ENCODE data around the gene NBPF11.
"Not testable (repeated sequence)": the region's sequence is repeated elsewhere in the genome, so short reads cannot be mapped to it uniquely, and the experiment has no call there.

NBPF11 gene, protein sequence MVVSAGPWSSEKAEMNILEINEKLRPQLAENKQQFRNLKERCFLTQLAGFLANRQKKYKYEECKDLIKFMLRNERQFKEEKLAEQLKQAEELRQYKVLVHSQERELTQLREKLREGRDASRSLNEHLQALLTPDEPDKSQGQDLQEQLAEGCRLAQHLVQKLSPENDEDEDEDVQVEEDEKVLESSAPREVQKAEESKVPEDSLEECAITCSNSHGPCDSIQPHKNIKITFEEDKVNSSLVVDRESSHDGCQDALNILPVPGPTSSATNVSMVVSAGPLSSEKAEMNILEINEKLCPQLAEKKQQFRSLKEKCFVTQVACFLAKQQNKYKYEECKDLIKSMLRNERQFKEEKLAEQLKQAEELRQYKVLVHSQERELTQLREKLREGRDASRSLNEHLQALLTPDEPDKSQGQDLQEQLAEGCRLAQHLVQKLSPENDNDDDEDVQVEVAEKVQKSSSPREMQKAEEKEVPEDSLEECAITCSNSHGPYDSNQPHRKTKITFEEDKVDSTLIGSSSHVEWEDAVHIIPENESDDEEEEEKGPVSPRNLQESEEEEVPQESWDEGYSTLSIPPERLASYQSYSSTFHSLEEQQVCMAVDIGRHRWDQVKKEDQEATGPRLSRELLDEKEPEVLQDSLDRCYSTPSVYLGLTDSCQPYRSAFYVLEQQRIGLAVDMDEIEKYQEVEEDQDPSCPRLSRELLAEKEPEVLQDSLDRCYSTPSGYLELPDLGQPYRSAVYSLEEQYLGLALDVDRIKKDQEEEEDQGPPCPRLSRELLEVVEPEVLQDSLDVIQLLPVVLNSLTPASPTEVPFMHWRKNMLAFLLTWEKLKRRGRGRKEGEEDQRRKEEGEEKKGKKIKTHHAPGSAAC

DNA sequence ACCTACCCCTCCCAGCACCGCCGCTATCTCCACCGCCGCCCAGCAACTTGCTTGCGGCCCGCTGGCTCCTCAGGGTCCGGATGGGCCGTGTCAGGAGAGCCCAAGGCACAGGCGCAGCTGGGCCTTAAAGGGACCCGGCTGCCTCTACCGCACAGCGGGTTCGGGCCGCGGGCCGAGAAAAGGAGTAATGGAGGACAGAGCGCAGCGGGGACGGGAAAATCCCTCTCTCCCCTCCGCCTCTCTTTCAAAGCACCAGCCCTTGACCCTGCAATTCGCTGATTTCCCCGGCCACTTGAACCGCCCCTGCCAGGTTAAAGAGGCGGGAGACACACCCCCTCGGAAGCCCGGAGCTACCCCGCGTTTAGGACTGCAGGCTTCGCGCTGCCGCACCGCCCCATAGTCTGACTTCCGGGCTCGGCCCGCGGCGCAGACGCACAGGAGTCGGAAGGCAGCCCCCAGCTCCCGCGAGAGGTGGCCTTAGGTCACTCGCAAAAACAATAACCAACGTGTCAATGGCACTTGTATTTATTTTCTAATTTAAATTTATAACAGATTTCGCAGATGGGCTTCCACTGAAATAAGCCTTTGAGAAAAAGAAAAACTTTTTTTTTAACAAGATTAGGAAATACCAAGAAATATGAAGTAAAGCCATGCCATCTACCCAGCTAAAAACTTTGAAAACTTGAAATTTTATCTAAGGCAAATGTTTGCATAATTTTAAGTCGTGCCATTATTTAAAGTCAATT, at the start of gene NBPF11:
NBPF11 (minus strand) TSS at position 371 of the 746 bp plus-strand sequence. CDS start 25,278 bp downstream, outside the sequence.
- CTCF ChIA-PET; DNase-seq (ENCODE audit: extremely low spot score); POLR2A ChIA-PET: not testable (repeated sequence)
- peak; percentile 67 for TF ChIP-seq L3MBTL2 (conservative IDR thresholded peaks at IDR 0.05)

DNA sequence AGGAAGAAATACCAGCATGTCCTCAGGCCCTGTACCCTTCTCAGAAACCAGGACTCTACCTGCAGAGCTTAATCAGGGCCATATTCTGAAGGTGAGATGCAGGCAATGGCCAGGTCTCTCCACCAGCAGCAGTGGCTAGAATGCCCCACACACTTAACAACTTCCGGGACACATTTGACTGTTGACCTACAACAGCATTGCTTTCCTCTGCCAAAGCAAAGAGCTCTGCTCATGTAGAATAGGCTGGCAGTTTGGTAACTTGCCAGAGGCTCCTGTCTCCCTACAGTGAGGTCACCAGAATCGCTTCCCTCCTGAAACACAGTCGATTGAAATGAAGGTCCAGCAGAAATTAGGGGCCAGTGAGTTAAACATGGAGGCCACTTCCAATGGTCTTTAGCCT, 45.3 kb upstream of the NBPF11 start:
- CTCF ChIA-PET; POLR2A ChIA-PET; DNase-seq (ENCODE audit: extremely low spot score): not testable (repeated sequence)

DNA sequence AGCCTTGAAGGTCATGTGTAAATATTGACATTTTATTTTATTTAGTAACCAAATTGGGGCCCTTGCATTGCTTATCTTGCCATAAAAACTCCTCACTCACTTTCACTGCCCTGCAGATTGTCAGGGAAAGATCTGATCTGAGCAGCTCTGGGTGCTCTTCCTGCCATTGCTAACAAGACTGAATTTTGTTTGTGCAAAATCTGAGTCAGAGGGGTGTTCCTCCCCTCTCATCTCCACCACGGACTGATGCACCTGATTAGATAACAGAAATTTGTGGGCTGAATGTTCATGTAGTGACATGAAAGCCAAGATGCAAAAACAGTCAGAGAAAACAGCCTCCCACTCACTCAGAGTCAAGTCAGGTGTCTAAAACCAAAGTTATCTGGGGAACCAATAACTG, 44.9 kb upstream of the NBPF11 start:
- DNase-seq (ENCODE audit: extremely low spot score); POLR2A ChIA-PET; CTCF ChIA-PET: not testable (repeated sequence)

DNA sequence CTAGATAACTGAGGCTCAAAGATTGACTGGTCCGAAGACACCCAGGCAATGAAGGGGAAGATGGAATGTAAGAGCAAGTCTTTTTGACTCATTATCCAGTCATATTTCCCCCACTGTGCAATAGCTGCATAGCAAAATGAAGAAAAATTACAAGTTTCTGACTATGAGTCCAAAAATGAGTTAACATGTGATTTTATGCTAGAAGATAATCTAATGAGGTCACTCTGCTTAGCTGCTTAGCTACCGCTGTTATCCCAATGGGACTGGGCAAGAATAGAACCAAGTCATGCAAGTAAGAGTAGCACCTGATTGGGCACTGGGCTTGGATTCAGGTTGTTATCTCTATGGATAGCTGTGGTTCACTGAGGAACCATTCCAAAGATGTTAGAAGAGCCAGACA, 43.0 kb upstream of the NBPF11 start:
- POLR2A ChIA-PET; DNase-seq (ENCODE audit: extremely low spot score); CTCF ChIA-PET: not testable (repeated sequence)

DNA sequence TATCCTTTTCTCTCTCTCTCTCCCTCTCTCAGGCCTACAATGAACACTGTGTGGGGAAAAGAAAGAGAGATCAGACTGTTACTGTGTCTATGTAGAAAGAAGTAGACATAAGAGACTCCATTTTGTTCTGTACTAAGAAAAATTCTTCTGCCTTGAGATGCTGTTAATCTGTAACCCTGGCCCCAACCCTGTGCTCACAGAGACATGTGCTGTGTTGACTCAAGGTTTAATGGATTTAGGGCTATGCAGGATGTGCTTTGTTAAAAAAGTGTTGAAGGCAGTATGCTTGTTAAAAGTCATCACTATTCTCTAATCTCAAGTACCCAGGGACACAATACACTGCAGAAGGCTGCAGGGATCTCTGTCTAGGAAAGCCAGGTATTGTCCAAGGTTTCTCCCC, 36.7 kb upstream of the NBPF11 start:
- CTCF ChIA-PET; DNase-seq (ENCODE audit: extremely low spot score); POLR2A ChIA-PET: not testable (repeated sequence)

DNA sequence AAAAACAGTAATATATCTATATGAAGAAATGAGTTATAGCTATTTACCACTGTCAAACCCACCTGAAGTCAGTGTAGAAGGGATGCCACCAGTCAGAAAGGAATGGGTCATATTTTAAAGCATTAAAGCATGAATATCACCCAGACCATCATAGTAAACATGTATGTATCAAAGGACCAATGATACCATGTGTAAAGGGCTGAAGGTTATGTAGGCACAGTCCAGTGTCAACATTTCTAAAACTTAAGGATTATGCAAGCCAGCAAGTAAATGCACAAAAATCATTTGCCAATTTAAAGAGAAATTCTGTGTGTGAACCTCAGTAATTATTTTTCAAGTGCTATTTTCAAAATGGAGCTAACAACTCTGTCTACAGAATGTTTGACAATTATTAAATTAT, 26.6 kb upstream of the NBPF11 start:
- DNase-seq (ENCODE audit: extremely low spot score); POLR2A ChIA-PET; CTCF ChIA-PET: not testable (repeated sequence)

DNA sequence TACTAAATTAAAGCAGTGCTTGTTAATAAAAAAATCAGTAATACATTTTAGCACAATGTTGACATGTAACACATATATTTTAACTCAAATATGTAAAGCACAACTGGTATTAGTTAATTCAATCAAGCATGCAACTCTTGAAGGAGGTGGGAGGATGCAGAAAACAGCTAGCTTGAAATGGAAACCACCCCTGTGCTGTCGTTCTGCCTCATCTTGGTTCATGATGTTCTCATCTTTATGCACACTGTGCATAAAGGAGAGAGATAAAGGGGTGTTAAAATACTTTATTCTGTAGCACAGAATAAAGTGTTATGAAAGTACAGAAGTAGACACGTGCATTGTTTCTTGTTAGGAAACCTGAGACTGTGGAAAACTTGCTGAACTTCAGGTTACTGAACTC, 23.3 kb upstream of the NBPF11 start:
- DNase-seq (ENCODE audit: extremely low spot score); POLR2A ChIA-PET; CTCF ChIA-PET: not testable (repeated sequence)

DNA sequence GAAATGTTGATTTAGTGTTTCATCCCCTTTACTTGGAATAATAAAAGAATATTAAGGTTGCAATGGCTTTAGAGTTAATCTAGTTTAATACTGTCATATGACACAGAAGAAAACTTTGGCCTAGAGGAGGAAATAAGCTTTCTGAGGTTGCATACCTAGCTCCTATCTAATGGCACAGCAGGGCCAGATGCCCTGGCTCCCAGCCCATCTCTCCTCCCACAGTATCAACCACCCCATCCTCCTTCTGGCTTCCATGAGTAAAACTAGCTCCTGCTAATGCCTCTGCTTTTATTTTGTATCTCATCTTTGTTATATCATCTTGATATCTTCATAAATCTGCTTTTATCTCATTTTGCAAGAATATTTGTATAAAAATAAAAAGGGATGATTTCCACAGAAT, 19.9 kb upstream of the NBPF11 start:
- CTCF ChIA-PET; POLR2A ChIA-PET; DNase-seq (ENCODE audit: extremely low spot score): not testable (repeated sequence)

DNA sequence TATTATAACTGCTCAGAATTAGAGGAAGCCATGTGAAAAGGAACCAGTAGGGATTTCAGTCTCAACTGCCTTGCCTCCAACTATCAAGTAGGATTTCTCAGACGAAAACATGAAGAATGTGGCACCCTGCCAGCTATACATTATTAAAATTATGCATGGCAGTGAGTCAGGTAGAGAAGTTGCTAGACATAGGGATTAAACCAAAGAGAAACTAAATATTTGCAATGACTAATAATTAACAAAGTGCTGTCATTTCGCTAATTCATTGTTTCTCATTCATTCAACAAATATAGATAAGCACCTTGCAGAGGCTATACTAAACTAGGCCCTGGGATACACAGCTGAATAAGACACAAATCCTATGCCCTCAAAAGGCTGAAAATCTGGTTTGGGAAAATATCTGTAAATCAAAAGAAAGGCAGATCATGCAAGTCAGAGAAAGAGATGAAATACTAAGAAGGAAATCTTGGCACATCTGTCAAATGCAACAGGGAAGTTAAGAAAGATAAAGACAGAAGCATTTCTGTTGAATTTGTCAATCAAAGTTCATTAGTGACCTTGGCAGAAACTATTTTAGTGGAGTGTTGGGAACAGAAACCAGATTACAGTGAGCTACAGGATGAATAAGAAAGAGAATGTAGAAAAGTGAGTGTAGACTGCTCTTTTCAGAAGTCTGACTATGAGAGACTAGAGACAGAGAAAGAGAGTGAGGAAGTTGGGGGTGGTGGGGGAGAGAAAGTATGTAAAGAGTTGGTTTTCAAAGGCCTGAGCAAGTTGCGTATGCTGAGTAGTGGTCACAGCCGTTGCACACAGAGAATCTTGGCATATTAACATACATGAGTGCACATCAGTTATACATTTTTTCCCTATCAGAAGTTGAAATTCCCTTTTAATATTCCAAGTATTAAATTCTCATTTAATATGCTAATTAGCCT, 14.7 kb upstream of the NBPF11 start:
- no peak for TF ChIP-seq SP1 (IDR thresholded peaks at IDR 0.05)
- no peak for TF ChIP-seq CTBP1 (IDR thresholded peaks at IDR 0.05; ENCODE audit: borderline replicate concordance)
- no peak for TF ChIP-seq L3MBTL2 (conservative IDR thresholded peaks at IDR 0.05)
- TF ChIP-seq HDGF (IDR thresholded peaks at IDR 0.05; ENCODE audit: borderline replicate concordance) = no peak
- TF ChIP-seq, protein P1, sequence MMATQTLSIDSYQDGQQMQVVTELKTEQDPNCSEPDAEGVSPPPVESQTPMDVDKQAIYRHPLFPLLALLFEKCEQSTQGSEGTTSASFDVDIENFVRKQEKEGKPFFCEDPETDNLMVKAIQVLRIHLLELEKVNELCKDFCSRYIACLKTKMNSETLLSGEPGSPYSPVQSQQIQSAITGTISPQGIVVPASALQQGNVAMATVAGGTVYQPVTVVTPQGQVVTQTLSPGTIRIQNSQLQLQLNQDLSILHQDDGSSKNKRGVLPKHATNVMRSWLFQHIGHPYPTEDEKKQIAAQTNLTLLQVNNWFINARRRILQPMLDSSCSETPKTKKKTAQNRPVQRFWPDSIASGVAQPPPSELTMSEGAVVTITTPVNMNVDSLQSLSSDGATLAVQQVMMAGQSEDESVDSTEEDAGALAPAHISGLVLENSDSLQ (IDR thresholded peaks at IDR 0.05) = no peak
- no peak for TF ChIP-seq ZNF384 (IDR thresholded peaks at IDR 0.05)
- no peak for TF ChIP-seq ARNT (IDR thresholded peaks at IDR 0.05)
- TF ChIP-seq FOXM1 (IDR thresholded peaks at IDR 0.05; ENCODE audit: borderline replicate concordance) = no peak
- no peak for TF ChIP-seq BHLHE40 (IDR thresholded peaks at IDR 0.05; ENCODE audit: borderline replicate concordance)
- TF ChIP-seq SUZ12 (IDR thresholded peaks at IDR 0.05) = no peak
- TF ChIP-seq ELF4 (IDR thresholded peaks at IDR 0.05) = no peak
- no peak for TF ChIP-seq LEF1 (IDR thresholded peaks at IDR 0.05; ENCODE audit: borderline replicate concordance)
- TF ChIP-seq FOXA1 (IDR thresholded peaks at IDR 0.05) = no peak
- TF ChIP-seq FOXK2 (IDR thresholded peaks at IDR 0.05) = no peak
- ChIA-PET POLR2A (no interaction called here), CTCF (no interaction called here)
- no peak for DNase-seq (ENCODE audit: extremely low spot score)

Data from HEK293T (cell line).